IPS-NIHi7 (cell line): ENCODE results near the gene ARHGAP26.

Experiments used
- DNase-seq: peaks from one replicate; pipeline ENCODE4 v3.0.0; 2012; ENCODE audit warnings: mixed read lengths; ENCODE audit errors: extremely low spot score

The ARHGAP26 gene

GRCh38 chr5:142828797-142829535 is 58.8 kb downstream of the ARHGAP26 start:
- no peak for DNase-seq

GRCh38 chr5:142829801-142830220 is 59.6 kb downstream of the ARHGAP26 start:
- DNase-seq: no peak

GRCh38 chr5:142830241-142831008 is 60.2 kb downstream of the ARHGAP26 start:
- DNase-seq: no peak

- no peak for DNase-seq
Observed at GRCh38 chr5:142831009-142831383, 60.8 kb downstream of the ARHGAP26 start.

- DNase-seq: no peak
Observed at GRCh38 chr5:142832263-142832662, 62.1 kb downstream of the ARHGAP26 start.

GRCh38 chr5:142833517-142834449 is 63.6 kb downstream of the ARHGAP26 start:
- DNase-seq: no peak

GRCh38 chr5:142834504-142834903 is 64.3 kb downstream of the ARHGAP26 start:
- DNase-seq: no peak

- DNase-seq: no peak
Observed at GRCh38 chr5:142835540-142835939, 65.4 kb downstream of the ARHGAP26 start.

- DNase-seq: no peak
Observed at GRCh38 chr5:142836048-142836447, 65.9 kb downstream of the ARHGAP26 start.

GRCh38 chr5:142837081-142837725 is 67.0 kb downstream of the ARHGAP26 start:
- no peak for DNase-seq

- DNase-seq: no peak
Observed at GRCh38 chr5:142838845-142839244, 68.7 kb downstream of the ARHGAP26 start.

- DNase-seq: no peak
Observed at GRCh38 chr5:142839711-142840346, 69.7 kb downstream of the ARHGAP26 start.

- DNase-seq: no peak
Observed at GRCh38 chr5:142840575-142840974, 70.4 kb downstream of the ARHGAP26 start.

GRCh38 chr5:142841511-142842265 is 71.5 kb downstream of the ARHGAP26 start:
- DNase-seq: peak; percentile 41

- DNase-seq: no peak
Observed at GRCh38 chr5:142842994-142843905, 73.1 kb downstream of the ARHGAP26 start.

- DNase-seq: no peak
Observed at GRCh38 chr5:142844866-142845265, 74.7 kb downstream of the ARHGAP26 start.

GRCh38 chr5:142845402-142845921 is 75.3 kb downstream of the ARHGAP26 start:
- no peak for DNase-seq

- no peak for DNase-seq
Observed at GRCh38 chr5:142845954-142846398, 75.8 kb downstream of the ARHGAP26 start.

- no peak for DNase-seq
Observed at GRCh38 chr5:142846406-142846805, 76.2 kb downstream of the ARHGAP26 start.
